ENCODE data around the gene CD28.

DNA sequence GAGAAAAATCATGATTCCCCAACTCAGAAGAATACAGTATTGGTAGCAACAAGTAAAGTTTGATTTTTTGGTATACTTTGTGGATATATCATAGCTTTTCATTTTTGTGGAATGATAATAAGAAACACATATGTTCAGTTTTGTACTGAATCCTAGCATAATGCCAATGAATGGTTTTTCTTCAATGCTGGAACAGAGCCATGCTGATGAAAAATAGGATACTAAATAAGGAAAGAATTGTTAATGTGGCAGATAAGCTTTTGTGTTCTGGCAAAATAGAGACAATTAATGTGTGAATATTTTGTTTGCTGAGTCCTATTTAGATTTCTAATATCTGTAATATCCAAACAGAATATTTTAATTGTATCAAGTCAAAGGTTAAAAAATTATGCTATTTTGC, 21.9 kb downstream of the CD28 start:
- TF ChIP-seq, protein P1, sequence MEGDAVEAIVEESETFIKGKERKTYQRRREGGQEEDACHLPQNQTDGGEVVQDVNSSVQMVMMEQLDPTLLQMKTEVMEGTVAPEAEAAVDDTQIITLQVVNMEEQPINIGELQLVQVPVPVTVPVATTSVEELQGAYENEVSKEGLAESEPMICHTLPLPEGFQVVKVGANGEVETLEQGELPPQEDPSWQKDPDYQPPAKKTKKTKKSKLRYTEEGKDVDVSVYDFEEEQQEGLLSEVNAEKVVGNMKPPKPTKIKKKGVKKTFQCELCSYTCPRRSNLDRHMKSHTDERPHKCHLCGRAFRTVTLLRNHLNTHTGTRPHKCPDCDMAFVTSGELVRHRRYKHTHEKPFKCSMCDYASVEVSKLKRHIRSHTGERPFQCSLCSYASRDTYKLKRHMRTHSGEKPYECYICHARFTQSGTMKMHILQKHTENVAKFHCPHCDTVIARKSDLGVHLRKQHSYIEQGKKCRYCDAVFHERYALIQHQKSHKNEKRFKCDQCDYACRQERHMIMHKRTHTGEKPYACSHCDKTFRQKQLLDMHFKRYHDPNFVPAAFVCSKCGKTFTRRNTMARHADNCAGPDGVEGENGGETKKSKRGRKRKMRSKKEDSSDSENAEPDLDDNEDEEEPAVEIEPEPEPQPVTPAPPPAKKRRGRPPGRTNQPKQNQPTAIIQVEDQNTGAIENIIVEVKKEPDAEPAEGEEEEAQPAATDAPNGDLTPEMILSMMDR (IDR thresholded peaks at IDR 0.05), result no peak
- no peak for TF ChIP-seq POLR2A (IDR thresholded peaks at IDR 0.05)
